K562 (cell line): ENCODE measurements around the gene FGF2. TPM values are rescaled to one million over a fixed set of nuclear protein-coding genes. Genes with fewer than 3 reads are reported as not detected.

Experiments
- MAFK ChIP-seq: IDR thresholded peaks from 2 replicates; pipeline ENCODE4 v1.6.1; 2011; ENCODE audit warnings: low read length, improper control_type of control experiment
- MTA3 ChIP-seq: fragments of 450-650 bp; formaldehyde crosslinking; IDR thresholded peaks from 2 replicates; pipeline ENCODE4 v1.6.1; 2017; ENCODE audit warnings: mild to moderate bottlenecking, borderline replicate concordance
- TCF3 ChIP-seq: sonication (generic); formaldehyde crosslinking; IDR thresholded peaks from 2 replicates; pipeline ENCODE4 v1.4.0; 2020; ENCODE audit warnings: mild to moderate bottlenecking, missing genetic modification reagents
- ZNF232 ChIP-seq: sonication (generic); formaldehyde crosslinking; IDR thresholded peaks from 2 replicates; pipeline ENCODE4 v1.8.0; 2022; ENCODE audit warnings: mild to moderate bottlenecking, missing genetic modification reagents
- polyA plus RNA-seq, 8 experiments: library from polyadenylated mRNA; depleted of rRNA in 4 of 8; stranded (reverse) in 5 of 8; unstranded in 3 of 8; fragments of >200 nt; fragmentation: Nextera tagmentation in 2 of 8; fragmentation: Illumina TruSeq in 1 of 8; extraction: Ambion mirVana in 2 of 8; extraction: Trizol in 1 of 8; gene quantifications; 2 replicates each; pipeline versions ENCODE4 v1.2.1 to v1.2.3, GENCODE V29; 2011 to 2014; ENCODE audit warnings: inconsistent platforms in 1 of 8, missing spikeins in 1 of 8
- total RNA-seq, 7 experiments: library from RNA; depleted of rRNA in 6 of 7; stranded (reverse); fragments of >200 nt in 6 of 7; fragmentation: Illumina TruSeq in 2 of 7; extraction: Trizol in 2 of 7; gene quantifications; 2 replicates each; pipeline versions ENCODE4 v1.2.1 to v1.2.3, GENCODE V29; 2011 to 2021; ENCODE audit warnings: low replicate concordance in 1 of 7
- TF ChIP-seq, protein P1 (sequence below), 2 experiments: fragments of 450-650 bp; formaldehyde crosslinking in 1 of 2; IDR thresholded peaks; 2 replicates each; pipeline versions ENCODE4 v1.4.0 to v1.6.1; 2014 to 2020; ENCODE audit warnings: mild to moderate bottlenecking in 2 of 2, borderline replicate concordance in 1 of 2, low read depth in 1 of 2

The FGF2 gene
- total and polyA plus RNA-seq, 9 of the 15 experiments (the other 6 are each of a cell fraction or from before 2014, with no cell fraction given): 2.5 to 19.4 (median 9.2) TPM

DNA sequence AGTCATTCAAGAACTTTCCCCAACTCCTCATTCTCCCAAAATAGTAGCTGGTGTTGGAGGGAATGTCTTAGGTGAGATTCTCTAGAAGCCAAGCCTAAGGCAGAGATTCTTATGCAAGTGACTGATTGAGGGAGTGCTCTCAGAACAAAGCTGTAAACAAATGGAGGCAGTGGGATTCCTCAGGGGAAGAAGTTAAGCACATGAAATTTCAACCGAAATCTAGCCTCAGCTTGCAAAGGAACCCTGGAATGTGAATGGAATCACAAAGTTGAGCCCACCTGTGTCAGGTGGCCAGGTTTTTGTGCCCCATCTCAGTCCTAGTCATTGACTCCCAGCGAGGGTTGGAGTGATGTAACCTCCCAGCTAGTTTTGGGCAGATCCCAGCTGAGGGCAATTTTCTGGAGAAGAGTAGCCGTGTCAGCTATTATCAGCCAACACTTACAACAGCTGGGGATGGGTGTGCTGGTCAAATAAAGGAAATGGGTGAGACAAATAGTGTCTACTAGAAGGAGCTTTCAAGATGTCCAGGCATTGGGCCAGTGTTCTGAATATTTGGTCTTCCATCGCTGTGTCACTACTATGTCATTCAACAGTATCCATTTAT lies 29.7 kb upstream of the FGF2 start (continued):
- TF ChIP-seq, protein P1, sequence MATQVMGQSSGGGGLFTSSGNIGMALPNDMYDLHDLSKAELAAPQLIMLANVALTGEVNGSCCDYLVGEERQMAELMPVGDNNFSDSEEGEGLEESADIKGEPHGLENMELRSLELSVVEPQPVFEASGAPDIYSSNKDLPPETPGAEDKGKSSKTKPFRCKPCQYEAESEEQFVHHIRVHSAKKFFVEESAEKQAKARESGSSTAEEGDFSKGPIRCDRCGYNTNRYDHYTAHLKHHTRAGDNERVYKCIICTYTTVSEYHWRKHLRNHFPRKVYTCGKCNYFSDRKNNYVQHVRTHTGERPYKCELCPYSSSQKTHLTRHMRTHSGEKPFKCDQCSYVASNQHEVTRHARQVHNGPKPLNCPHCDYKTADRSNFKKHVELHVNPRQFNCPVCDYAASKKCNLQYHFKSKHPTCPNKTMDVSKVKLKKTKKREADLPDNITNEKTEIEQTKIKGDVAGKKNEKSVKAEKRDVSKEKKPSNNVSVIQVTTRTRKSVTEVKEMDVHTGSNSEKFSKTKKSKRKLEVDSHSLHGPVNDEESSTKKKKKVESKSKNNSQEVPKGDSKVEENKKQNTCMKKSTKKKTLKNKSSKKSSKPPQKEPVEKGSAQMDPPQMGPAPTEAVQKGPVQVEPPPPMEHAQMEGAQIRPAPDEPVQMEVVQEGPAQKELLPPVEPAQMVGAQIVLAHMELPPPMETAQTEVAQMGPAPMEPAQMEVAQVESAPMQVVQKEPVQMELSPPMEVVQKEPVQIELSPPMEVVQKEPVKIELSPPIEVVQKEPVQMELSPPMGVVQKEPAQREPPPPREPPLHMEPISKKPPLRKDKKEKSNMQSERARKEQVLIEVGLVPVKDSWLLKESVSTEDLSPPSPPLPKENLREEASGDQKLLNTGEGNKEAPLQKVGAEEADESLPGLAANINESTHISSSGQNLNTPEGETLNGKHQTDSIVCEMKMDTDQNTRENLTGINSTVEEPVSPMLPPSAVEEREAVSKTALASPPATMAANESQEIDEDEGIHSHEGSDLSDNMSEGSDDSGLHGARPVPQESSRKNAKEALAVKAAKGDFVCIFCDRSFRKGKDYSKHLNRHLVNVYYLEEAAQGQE (IDR thresholded peaks at IDR 0.05; ENCODE audit: borderline replicate concordance): peak; percentile 91
- TF ChIP-seq, protein P1 (CRISPR knock-in tag; IDR thresholded peaks at IDR 0.05; ENCODE audit: low read depth): no peak
- TF ChIP-seq TCF3 (CRISPR knock-in tag): peak; percentile 51
- TF ChIP-seq ZNF232: no peak
- TF ChIP-seq MTA3: no peak
- TF ChIP-seq MAFK: peak; percentile 32; the same call in 1 of the 2 replicates
